Smooth muscle cell (in vitro differentiated cells): ENCODE results near the gene GFOD1. TPM values are rescaled to one million over a fixed set of nuclear protein-coding genes. Genes with fewer than 3 reads are reported as not detected.

Experiments used
- DNase-seq: peaks from one replicate; lab custom pipeline; 2025; ENCODE audit not compliant: unreplicated experiment; lab: John Stamatoyannopoulos, UW
- H2AFZ ChIP-seq: fragments of 200-600 bp; sonication (generic); 2 replicates; pipeline ENCODE4 v1.6.0; 2016; ENCODE audit warnings: antibody characterized with exemption, low read depth, mild to moderate bottlenecking
- H3F3A ChIP-seq: fragments of 200-600 bp; sonication (generic); 2 replicates; pipeline ENCODE4 v1.6.0; 2017; ENCODE audit warnings: antibody characterized with exemption, low read depth
- H3K27ac ChIP-seq: fragments of 200-600 bp; sonication (generic); 2 replicates; pipeline ENCODE4 v1.5.1; 2016; ENCODE audit warnings: low read depth, mild to moderate bottlenecking
- H3K27me3 ChIP-seq: fragments of 200-600 bp; sonication (generic); 2 replicates; pipeline ENCODE4 v1.6.1; 2016; ENCODE audit warnings: low read depth, mild to moderate bottlenecking
- H3K36me3 ChIP-seq: fragments of 200-600 bp; sonication (generic); 2 replicates; pipeline ENCODE4 v1.5.1; 2016; ENCODE audit warnings: low read depth
- H3K4me1 ChIP-seq: fragments of 200-600 bp; sonication (generic); 2 replicates; pipeline ENCODE4 v1.5.1; 2016; ENCODE audit warnings: low read depth
- H3K4me2 ChIP-seq: fragments of 200-600 bp; sonication (generic); 2 replicates; pipeline ENCODE4 v1.6.0; 2016; ENCODE audit warnings: mild to moderate bottlenecking
- H3K4me3 ChIP-seq: fragments of 200-600 bp; sonication (generic); 2 replicates; pipeline ENCODE4 v1.5.1; 2016; ENCODE audit warnings: mild to moderate bottlenecking
- H3K79me2 ChIP-seq: fragments of 200-600 bp; sonication (generic); 2 replicates; pipeline ENCODE4 v1.6.0; 2016; ENCODE audit warnings: low read depth, mild to moderate bottlenecking
- H3K9ac ChIP-seq: fragments of 200-600 bp; sonication (generic); 2 replicates; pipeline ENCODE4 v1.6.0; 2016; ENCODE audit warnings: low read depth
- H3K9me3 ChIP-seq: fragments of 200-600 bp; sonication (generic); replicated peaks from 2 replicates; pipeline ENCODE4 v1.5.1; 2016; ENCODE audit warnings: low read depth
- H4K20me1 ChIP-seq: fragments of 200-600 bp; sonication (generic); 2 replicates; pipeline ENCODE4 v1.6.0; 2016; ENCODE audit warnings: low read depth
- CTCF ChIP-seq: fragments of 200-600 bp; sonication (generic); IDR thresholded peaks from 2 replicates; pipeline ENCODE4 v1.5.1; 2017; ENCODE audit warnings: borderline replicate concordance, mild to moderate bottlenecking, antibody characterized with exemption; ENCODE audit not compliant: insufficient read depth, poor library complexity, severe bottlenecking
- WGBS: methylation state at CpG from one replicate; pipeline ENCODE4 v1.1.7; 2016; ENCODE audit warnings: low lambda C conversion rate; 5-methylcytosine and 5-hydroxymethylcytosine counted together
- polyA plus RNA-seq: library from polyadenylated mRNA; unstranded; fragments of >200 nt; fragmentation: Nextera tagmentation; extraction: Ambion mirVana; gene quantifications from 2 replicates; pipeline ENCODE4 v1.2.1, GENCODE V29; 2016
- total RNA-seq: library from RNA; depleted of rRNA; stranded (reverse); fragments of >200 nt; gene quantifications from 2 replicates; pipeline ENCODE4 v1.2.3, GENCODE V29; 2014

The GFOD1 gene
- total and polyA plus RNA-seq, 2 experiments from 2014 or later: 9.6 to 14.0 TPM

- 87% methylated on average over 3 of the region's 3 CpGs for WGBS
- DNase-seq: no peak
- Histone ChIP-seq H3K9ac (no peak overlapping the region), H3K4me3 (no peak overlapping the region), H3K27ac (peak overlapping the region; percentile 57), H3K36me3 (no peaks in the 10 kb centered on the region), H2AFZ (no peak overlapping the region), H3K4me1 (no peaks in the 10 kb centered on the region), H3K4me2 (no peak overlapping the region), H3K27me3 (no peaks in the 10 kb centered on the region), H3K9me3 (no peaks in the 10 kb centered on the region), H3K79me2 (peaks cover 49% of the 10 kb centered on the region), H4K20me1 (no peaks in the 10 kb centered on the region), H3F3A (no peaks in the 10 kb centered on the region)
- TF ChIP-seq CTCF: no peak
These were observed 13.0 kb downstream of the GFOD1 start for GRCh38 chr6:13474360-13474759.

GRCh38 chr6:13473768-13474165 lies 13.6 kb downstream of the GFOD1 start:
- H3K4me1 ChIP-seq: no peaks in the 10 kb centered on the region
- no peak overlapping the region for H3K27ac ChIP-seq
- H3K79me2 ChIP-seq: peaks cover 54% of the 10 kb centered on the region
- no peak overlapping the region for H3K9ac ChIP-seq
- H2AFZ ChIP-seq: no peak overlapping the region
- no peaks in the 10 kb centered on the region for H3F3A ChIP-seq
- H3K36me3 ChIP-seq: no peaks in the 10 kb centered on the region
- H3K4me2 ChIP-seq: no peak overlapping the region
- no peak for TF ChIP-seq CTCF
- H4K20me1 ChIP-seq: no peaks in the 10 kb centered on the region
- no peak for DNase-seq
- no peak overlapping the region for H3K4me3 ChIP-seq
- no peaks in the 10 kb centered on the region for H3K9me3 ChIP-seq
- 57% methylated on average over 8 of the region's 8 CpGs for WGBS
- no peaks in the 10 kb centered on the region for H3K27me3 ChIP-seq

- H3K4me2 ChIP-seq: no peak overlapping the region
- no peaks in the 10 kb centered on the region for H3K9me3 ChIP-seq
- H4K20me1 ChIP-seq: no peaks in the 10 kb centered on the region
- H3K9ac ChIP-seq: no peak overlapping the region
- no peaks in the 10 kb centered on the region for H3F3A ChIP-seq
- no peaks in the 10 kb centered on the region for H3K36me3 ChIP-seq
- no peak overlapping the region for H3K4me3 ChIP-seq
- H3K27me3 ChIP-seq: no peaks in the 10 kb centered on the region
- peaks cover 60% of the 10 kb centered on the region for H3K79me2 ChIP-seq
- no peaks in the 10 kb centered on the region for H3K4me1 ChIP-seq
- H2AFZ ChIP-seq: no peak overlapping the region
- no peak overlapping the region for H3K27ac ChIP-seq
- TF ChIP-seq CTCF: no peak
- 88% methylated on average over 5 of the region's 5 CpGs for WGBS
- no peak for DNase-seq
These were observed 14.2 kb downstream of the GFOD1 start for GRCh38 chr6:13472976-13473767.

- DNase-seq: no peak
- Histone ChIP-seq H3K4me2 (no peak overlapping the region), H3F3A (no peaks in the 10 kb centered on the region), H3K4me3 (no peak overlapping the region), H4K20me1 (no peaks in the 10 kb centered on the region), H3K79me2 (peaks cover 67% of the 10 kb centered on the region), H3K36me3 (no peaks in the 10 kb centered on the region), H3K4me1 (no peaks in the 10 kb centered on the region), H3K27ac (no peak overlapping the region), H3K9me3 (no peaks in the 10 kb centered on the region), H3K9ac (no peak overlapping the region), H2AFZ (no peak overlapping the region), H3K27me3 (no peaks in the 10 kb centered on the region)
- no peak for TF ChIP-seq CTCF
- WGBS: 66% methylated on average over 4 of the region's 4 CpGs
These were observed 15.3 kb downstream of the GFOD1 start for GRCh38 chr6:13472099-13472498.
